Suppressor macrophage treated with lipopolysaccharide for 1 hour (primary cell): ENCODE results near the gene SHANK1.

ENCODE experiments used
- DNase-seq, 3 donors: peaks; one replicate each; pipeline ENCODE4 v3.0.0-alpha.2; 2020 to 2022

The SHANK1 gene

GRCh38 chr19:50728084-50728737, 8.6 kb upstream of the SHANK1 start:
- peak; percentile 74 to 89 (median 85) for DNase-seq

GRCh38 chr19:50725911-50726230, 6.3 kb upstream of the SHANK1 start:
- no peak for DNase-seq

GRCh38 chr19:50725218-50725910, 5.8 kb upstream of the SHANK1 start:
- no peak for DNase-seq

GRCh38 chr19:50724522-50725217, 5.1 kb upstream of the SHANK1 start:
- DNase-seq: peak; percentile 98 to 100 (median 99)

- no peak for DNase-seq
These were observed 4.3 kb upstream of the SHANK1 start for GRCh38 chr19:50723735-50724521.

GRCh38 chr19:50723069-50723468, 3.5 kb upstream of the SHANK1 start, which contains the start of gene CLEC11A:
TSS of gene CLEC11A (plus strand) at chr19:50723364. CDS start at chr19:50723526, 162 bp downstream.
- DNase-seq: peak in 2 of 3 donors; percentile 31 to 41

GRCh38 chr19:50722201-50723013, 2.8 kb upstream of the SHANK1 start:
- DNase-seq: no peak

- DNase-seq: peak in 2 of 3 donors; percentile 23 to 39
These were observed 2.0 kb upstream of the SHANK1 start for GRCh38 chr19:50721441-50722137.

GRCh38 chr19:50720921-50721381, 1.3 kb upstream of the SHANK1 start:
- DNase-seq: peak; percentile 52 to 70 (median 66)

GRCh38 chr19:50720181-50720920, 749 bp upstream of the SHANK1 start:
- no peak for DNase-seq

GRCh38 chr19:50719119-50719435, 525 bp downstream of the SHANK1 start:
- DNase-seq: no peak

GRCh38 chr19:50718255-50719118, 1.1 kb downstream of the SHANK1 start:
- peak in 1 of 3 donors; percentile 34 for DNase-seq

- DNase-seq: no peak
These were observed 1.7 kb downstream of the SHANK1 start for GRCh38 chr19:50717891-50718254.

GRCh38 chr19:50717026-50717723, 2.4 kb downstream of the SHANK1 start:
- no peak for DNase-seq

- DNase-seq: no peak
These were observed 3.2 kb downstream of the SHANK1 start for GRCh38 chr19:50716178-50717025.

GRCh38 chr19:50713556-50714236, 5.9 kb downstream of the SHANK1 start:
- no peak for DNase-seq

GRCh38 chr19:50712833-50713232, 6.8 kb downstream of the SHANK1 start:
- no peak for DNase-seq

- DNase-seq: no peak
These were observed 7.8 kb downstream of the SHANK1 start for GRCh38 chr19:50711805-50712204.
